Neural cell (in vitro differentiated cells): ENCODE measurements around the gene GPANK1. TPM values are rescaled to one million over a fixed set of nuclear protein-coding genes. Genes with fewer than 3 reads are reported as not detected.

Source experiments
- H2AFZ ChIP-seq: fragments of 200-600, 300-800 bp; sonication (generic), shearing (Covaris generic); 2 replicates; pipeline ENCODE4 v1.6.0; 2014; ENCODE audit warnings: low read depth, mild to moderate bottlenecking, antibody characterized with exemption, low read length, moderate library complexity
- H3F3A ChIP-seq: fragments of 200-600 bp; shearing (Covaris generic); 2 replicates; pipeline ENCODE4 v1.6.1; 2016; ENCODE audit warnings: mild to moderate bottlenecking, moderate library complexity, mixed read lengths, antibody characterized with exemption, low read length; ENCODE audit not compliant: insufficient read depth, poor library complexity, severe bottlenecking
- H3K27ac ChIP-seq: fragments of 200-600, 300-800 bp; sonication (generic), shearing (Covaris generic); 2 replicates; pipeline ENCODE4 v1.5.1; 2014; ENCODE audit warnings: mild to moderate bottlenecking, low read length, moderate library complexity
- H3K27me3 ChIP-seq: fragments of 300-800, 200-600 bp; sonication (generic), shearing (Covaris generic); 2 replicates; pipeline ENCODE4 v1.6.0; 2014; ENCODE audit warnings: mild to moderate bottlenecking, low read depth, low read length, moderate library complexity; ENCODE audit not compliant: insufficient read depth
- H3K36me3 ChIP-seq: fragments of 300-800, 200-600 bp; sonication (generic), shearing (Covaris generic); 2 replicates; pipeline ENCODE4 v1.5.1; 2014; ENCODE audit warnings: mild to moderate bottlenecking, antibody characterized with exemption, low read length, moderate library complexity; ENCODE audit not compliant: insufficient read depth
- H3K4me2 ChIP-seq: fragments of 300-800, 200-600 bp; sonication (generic), shearing (Covaris generic); 2 replicates; pipeline ENCODE4 v1.6.0; 2014; ENCODE audit warnings: mild to moderate bottlenecking, low read length
- H3K4me3 ChIP-seq: fragments of 300-800, 200-600 bp; sonication (generic), shearing (Covaris generic); 2 replicates; pipeline ENCODE4 v1.5.1; 2014; ENCODE audit warnings: mild to moderate bottlenecking, low read length, moderate library complexity
- H3K79me2 ChIP-seq: fragments of 200-600 bp; shearing (Covaris generic); replicated peaks from 2 replicates; pipeline ENCODE4 v1.6.0; 2014; ENCODE audit warnings: mild to moderate bottlenecking, low read length, moderate library complexity; ENCODE audit not compliant: insufficient read depth
- H3K9ac ChIP-seq: fragments of 300-800, 200-600 bp; sonication (generic), shearing (Covaris generic); 2 replicates; pipeline ENCODE4 v1.6.1; 2016; ENCODE audit warnings: mild to moderate bottlenecking, low read length, mixed read lengths
- H3K9me2 ChIP-seq: fragments of 200-600 bp; shearing (Covaris generic); 2 replicates; pipeline ENCODE4 v1.6.1; 2016; ENCODE audit warnings: mild to moderate bottlenecking, low read length, mixed read lengths; ENCODE audit not compliant: insufficient read depth
- H3K9me3 ChIP-seq: fragments of 200-600, 300-800 bp; sonication (generic), shearing (Covaris generic); 2 replicates; pipeline ENCODE4 v1.6.1; 2016; ENCODE audit warnings: mild to moderate bottlenecking, mixed run types, low read length, moderate library complexity, mixed read lengths
- H4K20me1 ChIP-seq: fragments of 200-600 bp; shearing (Covaris generic); 2 replicates; pipeline ENCODE4 v1.6.1; 2016; ENCODE audit warnings: mild to moderate bottlenecking, mixed run types; ENCODE audit not compliant: insufficient read depth
- EP300 ChIP-seq: fragments of 450-650 bp; conservative IDR thresholded peaks from 2 replicates; pipeline ENCODE4 v1.6.1; 2014; ENCODE audit warnings: antibody characterized with exemption, mild to moderate bottlenecking, moderate library complexity; ENCODE audit not compliant: poor library complexity, severe bottlenecking
- EZH2 ChIP-seq: fragments of 200-600, 300-800 bp; shearing (Covaris generic), sonication (generic); IDR thresholded peaks from 2 replicates; pipeline ENCODE4 v1.6.1; 2014; ENCODE audit warnings: antibody characterized with exemption, low read length, borderline replicate concordance, mild to moderate bottlenecking; ENCODE audit not compliant: insufficient read depth, poor library complexity, severe bottlenecking
- MXI1 ChIP-seq: fragments of 450-650 bp; conservative IDR thresholded peaks from 2 replicates; pipeline ENCODE4 v1.6.1; 2014; ENCODE audit warnings: antibody characterized with exemption, mild to moderate bottlenecking; ENCODE audit not compliant: poor library complexity, severe bottlenecking
- POLR2AphosphoS5 ChIP-seq: IDR thresholded peaks from 2 replicates; pipeline ENCODE4 v1.6.1; 2012
- RAD21 ChIP-seq: fragments of 450-650 bp; conservative IDR thresholded peaks from 2 replicates; pipeline ENCODE4 v1.6.1; 2014; ENCODE audit warnings: antibody characterized with exemption, mild to moderate bottlenecking, moderate library complexity
- SMC3 ChIP-seq: fragments of 450-650 bp; conservative IDR thresholded peaks from 2 replicates; pipeline ENCODE4 v1.6.1; 2014; ENCODE audit warnings: antibody characterized with exemption, mild to moderate bottlenecking, moderate library complexity; ENCODE audit not compliant: poor library complexity
- TAF1 ChIP-seq: IDR thresholded peaks from 2 replicates; pipeline ENCODE4 v1.6.1; 2012; ENCODE audit warnings: low read depth
- polyA plus RNA-seq: library from polyadenylated mRNA; depleted of rRNA; stranded (reverse); fragments of >200 nt; gene quantifications from 2 replicates; pipeline ENCODE4 v1.2.3, GENCODE V29; 2014
- TF ChIP-seq, protein P1 (sequence below): fragments of 450-650 bp; IDR thresholded peaks from 2 replicates; pipeline ENCODE4 v1.5.1; 2014; ENCODE audit warnings: antibody characterized with exemption, mild to moderate bottlenecking, moderate library complexity; ENCODE audit not compliant: poor library complexity, severe bottlenecking
- TF ChIP-seq, protein P2 (sequence below): IDR thresholded peaks from 2 replicates; pipeline ENCODE4 v1.6.1; 2012; ENCODE audit warnings: borderline replicate concordance

Gene GPANK1
- polyA plus RNA-seq, 1 donor from 2014 or later, result 18.4 TPM

DNA sequence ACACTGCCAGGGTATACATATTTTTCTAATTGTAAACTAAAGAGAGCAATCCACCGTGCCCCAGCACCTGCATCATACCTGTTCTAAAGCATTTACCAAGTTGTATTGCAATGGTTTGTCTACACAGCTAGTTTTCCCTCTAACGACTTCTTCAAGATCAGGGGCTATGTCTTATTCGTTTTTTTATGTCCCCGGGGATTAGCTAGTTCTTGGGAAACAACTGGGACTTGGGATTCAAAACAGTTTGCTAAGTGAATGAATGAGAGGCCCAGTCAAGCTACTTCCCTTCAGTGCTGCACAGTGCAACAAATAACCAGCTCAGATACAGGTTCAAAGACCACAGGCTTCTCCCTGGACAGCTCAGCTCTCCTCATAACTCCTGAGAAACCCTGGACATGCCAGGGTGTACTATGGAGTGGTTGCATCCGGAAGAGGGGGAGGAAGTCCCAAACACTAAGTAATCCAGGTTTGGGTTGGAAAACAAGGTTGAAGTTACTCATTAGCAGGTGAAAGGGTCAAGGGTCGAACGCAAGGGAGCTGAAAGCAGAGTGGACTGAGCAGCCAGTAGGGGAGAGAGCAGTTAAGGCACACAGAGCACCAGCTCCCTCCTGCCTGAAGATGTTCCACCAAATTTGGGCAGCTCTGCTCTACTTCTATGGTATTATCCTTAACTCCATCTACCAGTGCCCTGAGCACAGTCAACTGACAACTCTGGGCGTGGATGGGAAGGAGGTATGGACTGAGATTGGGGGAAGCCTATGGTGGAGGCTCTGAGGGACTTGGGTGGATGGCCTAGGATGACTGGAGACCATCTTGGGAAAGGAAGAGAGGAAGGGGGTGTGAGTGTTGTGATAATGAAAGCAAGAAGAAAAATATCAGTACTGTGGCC lies 9.2 kb downstream of the GPANK1 start, which contains the start of gene APOM:
TSS of gene APOM (plus strand) at position 546 of the 889 bp plus-strand sequence. CDS start at position 619, 73 bp downstream.
- H3K4me3 ChIP-seq, result no peak within 1 kb of the TSS
- no peaks in the 10 kb centered on the region for H3K9me2 ChIP-seq
- H4K20me1 ChIP-seq, result no peaks in the 10 kb centered on the region
- H3F3A ChIP-seq, result peaks cover 3% of the 10 kb centered on the region
- no peaks in the 10 kb centered on the region for H3K9me3 ChIP-seq
- TF ChIP-seq, protein P1, sequence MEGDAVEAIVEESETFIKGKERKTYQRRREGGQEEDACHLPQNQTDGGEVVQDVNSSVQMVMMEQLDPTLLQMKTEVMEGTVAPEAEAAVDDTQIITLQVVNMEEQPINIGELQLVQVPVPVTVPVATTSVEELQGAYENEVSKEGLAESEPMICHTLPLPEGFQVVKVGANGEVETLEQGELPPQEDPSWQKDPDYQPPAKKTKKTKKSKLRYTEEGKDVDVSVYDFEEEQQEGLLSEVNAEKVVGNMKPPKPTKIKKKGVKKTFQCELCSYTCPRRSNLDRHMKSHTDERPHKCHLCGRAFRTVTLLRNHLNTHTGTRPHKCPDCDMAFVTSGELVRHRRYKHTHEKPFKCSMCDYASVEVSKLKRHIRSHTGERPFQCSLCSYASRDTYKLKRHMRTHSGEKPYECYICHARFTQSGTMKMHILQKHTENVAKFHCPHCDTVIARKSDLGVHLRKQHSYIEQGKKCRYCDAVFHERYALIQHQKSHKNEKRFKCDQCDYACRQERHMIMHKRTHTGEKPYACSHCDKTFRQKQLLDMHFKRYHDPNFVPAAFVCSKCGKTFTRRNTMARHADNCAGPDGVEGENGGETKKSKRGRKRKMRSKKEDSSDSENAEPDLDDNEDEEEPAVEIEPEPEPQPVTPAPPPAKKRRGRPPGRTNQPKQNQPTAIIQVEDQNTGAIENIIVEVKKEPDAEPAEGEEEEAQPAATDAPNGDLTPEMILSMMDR, result no peak
- TF ChIP-seq, protein P2, sequence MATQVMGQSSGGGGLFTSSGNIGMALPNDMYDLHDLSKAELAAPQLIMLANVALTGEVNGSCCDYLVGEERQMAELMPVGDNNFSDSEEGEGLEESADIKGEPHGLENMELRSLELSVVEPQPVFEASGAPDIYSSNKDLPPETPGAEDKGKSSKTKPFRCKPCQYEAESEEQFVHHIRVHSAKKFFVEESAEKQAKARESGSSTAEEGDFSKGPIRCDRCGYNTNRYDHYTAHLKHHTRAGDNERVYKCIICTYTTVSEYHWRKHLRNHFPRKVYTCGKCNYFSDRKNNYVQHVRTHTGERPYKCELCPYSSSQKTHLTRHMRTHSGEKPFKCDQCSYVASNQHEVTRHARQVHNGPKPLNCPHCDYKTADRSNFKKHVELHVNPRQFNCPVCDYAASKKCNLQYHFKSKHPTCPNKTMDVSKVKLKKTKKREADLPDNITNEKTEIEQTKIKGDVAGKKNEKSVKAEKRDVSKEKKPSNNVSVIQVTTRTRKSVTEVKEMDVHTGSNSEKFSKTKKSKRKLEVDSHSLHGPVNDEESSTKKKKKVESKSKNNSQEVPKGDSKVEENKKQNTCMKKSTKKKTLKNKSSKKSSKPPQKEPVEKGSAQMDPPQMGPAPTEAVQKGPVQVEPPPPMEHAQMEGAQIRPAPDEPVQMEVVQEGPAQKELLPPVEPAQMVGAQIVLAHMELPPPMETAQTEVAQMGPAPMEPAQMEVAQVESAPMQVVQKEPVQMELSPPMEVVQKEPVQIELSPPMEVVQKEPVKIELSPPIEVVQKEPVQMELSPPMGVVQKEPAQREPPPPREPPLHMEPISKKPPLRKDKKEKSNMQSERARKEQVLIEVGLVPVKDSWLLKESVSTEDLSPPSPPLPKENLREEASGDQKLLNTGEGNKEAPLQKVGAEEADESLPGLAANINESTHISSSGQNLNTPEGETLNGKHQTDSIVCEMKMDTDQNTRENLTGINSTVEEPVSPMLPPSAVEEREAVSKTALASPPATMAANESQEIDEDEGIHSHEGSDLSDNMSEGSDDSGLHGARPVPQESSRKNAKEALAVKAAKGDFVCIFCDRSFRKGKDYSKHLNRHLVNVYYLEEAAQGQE, result no peak
- TF ChIP-seq MXI1 (no peak), TAF1 (no peak), POLR2AphosphoS5 (no peak), SMC3 (no peak), EZH2 (no peak), RAD21 (no peak), EP300 (no peak)
- no peak within 1 kb of the TSS for H3K9ac ChIP-seq
- H3K79me2 ChIP-seq, result peaks cover 26% of the 10 kb centered on the region
- no peaks in the 10 kb centered on the region for H3K27me3 ChIP-seq
- no peak within 1 kb of the TSS for H3K27ac ChIP-seq
- no peaks in the 10 kb centered on the region for H3K36me3 ChIP-seq
- H3K4me2 ChIP-seq, result no peak within 1 kb of the TSS
- no peak within 1 kb of the TSS for H2AFZ ChIP-seq

DNA sequence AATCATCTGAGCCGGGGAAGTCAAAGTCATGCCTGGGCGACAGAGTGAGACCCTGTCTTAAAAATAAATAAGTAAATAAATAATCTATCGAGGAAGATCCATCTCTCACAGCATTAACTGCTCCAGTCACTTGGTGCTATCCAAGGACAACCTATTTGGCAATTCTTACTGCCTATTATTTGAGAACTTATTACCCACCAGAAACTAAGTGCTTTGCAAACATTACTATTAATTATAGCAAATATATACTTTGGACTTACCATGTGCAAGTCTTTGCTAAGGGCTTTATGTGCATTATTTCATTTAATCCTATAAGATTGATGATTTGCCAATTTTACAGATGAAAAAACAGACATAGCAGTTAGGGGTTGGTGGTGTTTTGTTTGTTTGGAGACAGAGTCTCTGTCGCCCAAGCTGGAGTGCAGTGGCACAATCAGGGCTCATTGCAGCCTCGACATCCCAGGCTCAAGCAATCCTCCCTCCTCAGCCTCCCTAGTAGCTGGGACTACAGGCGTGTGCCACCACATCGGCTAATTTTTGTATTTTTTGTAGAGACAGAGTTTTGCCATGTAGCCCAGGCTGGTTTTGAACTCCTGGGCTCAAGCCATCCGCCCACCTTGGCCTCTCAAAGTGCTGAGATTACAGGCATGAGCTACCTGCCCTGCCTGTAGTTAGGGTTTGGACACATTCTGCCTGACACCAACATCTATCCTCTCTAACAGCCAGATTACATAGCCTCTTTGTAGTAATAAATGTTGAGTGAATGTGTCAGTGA lies 10.0 kb downstream of the GPANK1 start:
- Histone ChIP-seq H3K36me3 (no peaks in the 10 kb centered on the region), H3K9me3 (no peaks in the 10 kb centered on the region), H3K9me2 (no peaks in the 10 kb centered on the region), H4K20me1 (no peaks in the 10 kb centered on the region), H3K27ac (no peak overlapping the region), H2AFZ (no peak overlapping the region), H3K4me3 (no peak overlapping the region), H3K9ac (no peak overlapping the region), H3K27me3 (no peaks in the 10 kb centered on the region), H3F3A (peaks cover 3% of the 10 kb centered on the region), H3K79me2 (peaks cover 26% of the 10 kb centered on the region), H3K4me2 (no peak overlapping the region)
- TF ChIP-seq, protein P1, result no peak
- TF ChIP-seq, protein P2, result no peak
- TF ChIP-seq MXI1 (no peak), RAD21 (no peak), EZH2 (no peak), SMC3 (no peak), EP300 (no peak), POLR2AphosphoS5 (no peak), TAF1 (no peak)
